C4-2B (cell line): Measurements from ENCODE around the gene SNED1.

ENCODE experiments used
- H3K27ac ChIP-seq: fragments of 450-650 bp; 2 replicates; pipeline ENCODE4 v1.5.1; 2017
- ZFX ChIP-seq: fragments of 450-650 bp; IDR thresholded peaks from 2 replicates; pipeline ENCODE4 v1.6.1; 2017
- TF ChIP-seq, protein P1 (sequence below): fragments of 450-650 bp; conservative IDR thresholded peaks from 2 replicates; pipeline ENCODE4 v1.5.1; 2017; ENCODE audit warnings: mild to moderate bottlenecking

SNED1 gene

DNA sequence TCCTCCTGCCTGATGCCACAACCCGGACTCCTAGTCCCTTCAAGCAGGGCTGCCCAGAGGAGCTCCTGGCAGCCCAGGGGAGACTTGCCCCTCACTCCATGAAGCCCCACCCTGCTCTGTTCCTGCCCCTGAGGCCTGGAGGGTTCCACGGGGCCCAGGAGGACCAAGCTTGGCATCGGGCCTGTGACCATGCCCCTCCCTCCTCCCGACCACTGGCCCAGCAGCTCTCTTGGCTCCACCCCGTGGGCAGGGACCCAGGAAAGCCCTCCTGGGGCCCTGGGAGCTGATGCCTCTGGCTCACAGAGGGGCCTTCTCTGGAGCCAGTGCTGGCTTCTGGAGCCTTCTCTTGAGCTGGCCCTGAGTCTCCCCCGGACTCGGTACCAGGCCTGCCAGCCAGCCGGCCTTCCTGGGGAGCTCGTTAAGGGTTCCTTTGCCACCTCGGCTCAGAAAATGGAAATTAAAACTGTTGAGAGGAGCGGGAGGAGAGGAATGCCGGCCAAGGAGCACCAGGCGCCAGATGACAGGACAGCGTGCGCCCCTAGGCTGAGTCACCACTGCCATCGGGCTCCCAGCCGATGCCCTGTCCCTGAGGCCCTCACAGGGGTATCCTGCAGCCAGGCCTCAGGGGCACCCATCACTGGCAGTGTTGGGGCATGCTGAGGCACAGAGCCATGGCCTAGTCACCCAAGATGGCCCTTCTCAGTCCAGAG is 40.6 kb upstream of the SNED1 start:
- no peak overlapping the region for H3K27ac ChIP-seq
- TF ChIP-seq ZFX: no peak
- TF ChIP-seq, protein P1, sequence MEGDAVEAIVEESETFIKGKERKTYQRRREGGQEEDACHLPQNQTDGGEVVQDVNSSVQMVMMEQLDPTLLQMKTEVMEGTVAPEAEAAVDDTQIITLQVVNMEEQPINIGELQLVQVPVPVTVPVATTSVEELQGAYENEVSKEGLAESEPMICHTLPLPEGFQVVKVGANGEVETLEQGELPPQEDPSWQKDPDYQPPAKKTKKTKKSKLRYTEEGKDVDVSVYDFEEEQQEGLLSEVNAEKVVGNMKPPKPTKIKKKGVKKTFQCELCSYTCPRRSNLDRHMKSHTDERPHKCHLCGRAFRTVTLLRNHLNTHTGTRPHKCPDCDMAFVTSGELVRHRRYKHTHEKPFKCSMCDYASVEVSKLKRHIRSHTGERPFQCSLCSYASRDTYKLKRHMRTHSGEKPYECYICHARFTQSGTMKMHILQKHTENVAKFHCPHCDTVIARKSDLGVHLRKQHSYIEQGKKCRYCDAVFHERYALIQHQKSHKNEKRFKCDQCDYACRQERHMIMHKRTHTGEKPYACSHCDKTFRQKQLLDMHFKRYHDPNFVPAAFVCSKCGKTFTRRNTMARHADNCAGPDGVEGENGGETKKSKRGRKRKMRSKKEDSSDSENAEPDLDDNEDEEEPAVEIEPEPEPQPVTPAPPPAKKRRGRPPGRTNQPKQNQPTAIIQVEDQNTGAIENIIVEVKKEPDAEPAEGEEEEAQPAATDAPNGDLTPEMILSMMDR: no peak

DNA sequence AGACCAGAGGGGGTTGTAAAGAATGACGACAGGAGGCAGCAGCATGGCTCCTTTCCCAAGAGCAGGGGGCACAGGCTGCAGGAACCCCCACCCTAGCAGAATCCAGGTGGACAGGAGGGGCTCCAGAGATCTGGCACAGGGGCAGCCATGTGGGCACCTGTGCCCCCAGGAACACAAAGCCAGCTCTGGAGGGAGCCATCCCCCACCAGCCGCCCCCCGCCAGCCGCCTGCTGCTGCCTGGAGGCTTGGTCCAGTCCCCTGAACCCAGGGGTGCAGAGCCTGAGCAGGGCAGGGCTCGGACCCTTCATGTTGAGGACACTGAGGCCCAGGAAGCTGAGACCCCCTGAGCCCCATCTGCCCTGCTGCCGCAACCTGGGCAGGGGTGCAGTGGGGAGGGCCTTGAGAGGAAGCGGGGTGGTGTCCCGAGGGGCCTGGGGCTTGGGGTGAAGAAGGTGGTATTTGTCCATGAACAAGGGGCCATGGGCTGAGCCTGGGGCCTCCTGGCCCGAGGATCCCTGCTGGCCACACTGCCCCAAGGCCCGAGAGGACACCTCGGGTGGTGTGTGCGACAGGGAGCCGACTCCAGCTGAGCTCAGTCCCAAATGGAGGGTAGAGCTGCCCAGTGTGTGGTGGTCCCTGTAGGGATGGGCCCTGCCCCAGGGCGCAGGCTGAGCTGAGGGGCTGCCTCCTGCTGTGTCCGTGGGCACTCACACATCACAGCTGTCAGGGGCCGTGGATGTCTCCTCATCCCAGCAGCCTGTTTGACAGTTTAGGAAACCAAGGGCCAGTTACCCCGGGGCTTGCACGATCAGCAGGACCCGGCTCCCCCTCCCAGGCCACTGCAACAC is 39.8 kb upstream of the SNED1 start:
- TF ChIP-seq, protein P1: no peak
- no peak for TF ChIP-seq ZFX
- no peak overlapping the region for H3K27ac ChIP-seq

DNA sequence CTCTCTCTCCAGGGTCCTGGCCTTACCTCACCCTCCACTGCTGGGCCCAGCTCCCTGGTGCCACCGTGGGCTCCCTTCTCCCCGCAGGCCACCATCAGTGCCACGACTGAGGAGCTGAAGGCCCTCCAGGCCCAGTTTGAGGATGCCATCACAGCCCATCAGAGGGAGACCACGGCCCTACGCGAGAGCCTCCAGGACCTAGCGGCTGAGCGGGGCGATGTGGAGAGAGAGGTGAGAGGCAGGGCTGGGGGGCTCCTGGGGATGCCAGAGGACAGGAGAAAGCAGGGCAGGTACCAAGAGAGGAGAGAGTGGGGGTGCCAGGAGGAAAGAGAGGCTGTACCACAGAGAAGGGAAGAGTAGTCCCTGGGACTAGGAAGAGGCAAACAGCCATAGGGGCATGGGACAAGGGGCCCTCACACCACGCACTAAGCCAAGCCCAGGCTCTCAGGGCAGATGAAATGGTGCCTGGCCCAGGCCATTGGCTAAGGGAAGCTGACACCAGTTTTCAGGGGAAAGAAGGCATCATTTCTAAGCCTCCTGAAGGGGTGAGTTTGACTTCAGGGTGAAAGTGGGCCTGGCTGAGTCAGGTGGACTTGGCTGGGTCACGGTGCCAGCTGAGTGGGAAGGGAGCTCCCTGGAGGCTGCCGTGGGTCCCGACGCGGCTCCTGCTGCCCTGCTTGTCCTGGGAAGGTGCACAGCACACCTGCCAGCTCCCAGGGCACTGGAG is 39.0 kb upstream of the SNED1 start:
- TF ChIP-seq, protein P1: no peak
- no peak for TF ChIP-seq ZFX
- H3K27ac ChIP-seq: no peak overlapping the region

DNA sequence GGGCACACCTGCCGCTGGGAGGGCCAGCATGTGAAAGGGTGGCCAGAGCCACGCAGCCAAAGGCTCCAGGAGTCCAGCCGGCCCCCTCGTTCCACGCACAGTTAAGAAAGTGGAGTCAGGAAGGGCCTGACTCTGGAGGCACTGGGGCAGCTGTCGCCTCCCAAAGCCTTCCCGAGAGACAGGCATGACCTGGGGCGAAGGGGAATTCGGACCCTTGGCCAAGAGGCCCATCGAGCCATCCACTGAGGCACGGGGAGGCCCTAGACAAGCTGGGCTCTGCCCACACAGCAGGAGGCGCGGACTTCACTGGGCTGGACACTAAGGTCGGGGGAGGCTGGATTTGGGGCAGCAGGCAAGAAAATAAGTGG is 38.5 kb upstream of the SNED1 start:
- TF ChIP-seq ZFX: no peak
- TF ChIP-seq, protein P1: no peak
- H3K27ac ChIP-seq: no peak overlapping the region

DNA sequence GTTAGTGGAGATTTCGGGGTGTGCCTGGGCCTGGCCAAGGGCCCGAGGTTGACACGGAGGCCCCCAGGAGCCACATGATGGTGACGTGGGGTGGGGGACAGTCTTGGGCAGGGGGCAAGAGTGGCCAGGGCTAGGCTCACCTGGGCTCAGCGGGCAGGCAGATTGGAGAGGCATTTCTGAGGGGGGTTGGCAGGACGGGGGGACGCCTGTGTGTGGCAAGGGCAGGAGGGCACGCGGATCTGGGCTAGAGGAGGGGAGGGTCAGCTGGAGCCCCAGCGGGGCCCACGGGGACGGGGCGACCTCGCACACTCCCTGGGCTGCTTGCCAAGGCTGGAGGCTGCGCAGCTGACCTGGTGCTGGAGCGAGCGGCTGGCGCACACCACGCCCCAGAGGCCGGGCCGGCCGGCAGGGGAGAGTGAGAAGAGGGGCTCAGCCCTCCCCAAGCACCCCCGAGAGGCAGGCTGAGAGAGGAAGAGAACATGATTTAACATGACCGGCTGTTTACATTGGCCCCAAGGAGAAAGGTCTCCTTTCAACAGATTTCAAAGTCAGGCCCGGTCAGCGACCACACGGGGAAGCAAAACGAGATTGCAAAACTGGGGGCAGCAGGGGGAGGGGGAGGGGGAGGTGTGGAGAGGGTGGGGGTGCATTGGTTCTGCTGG is 38.0 kb upstream of the SNED1 start:
- no peak overlapping the region for H3K27ac ChIP-seq
- no peak for TF ChIP-seq ZFX
- TF ChIP-seq, protein P1: no peak

DNA sequence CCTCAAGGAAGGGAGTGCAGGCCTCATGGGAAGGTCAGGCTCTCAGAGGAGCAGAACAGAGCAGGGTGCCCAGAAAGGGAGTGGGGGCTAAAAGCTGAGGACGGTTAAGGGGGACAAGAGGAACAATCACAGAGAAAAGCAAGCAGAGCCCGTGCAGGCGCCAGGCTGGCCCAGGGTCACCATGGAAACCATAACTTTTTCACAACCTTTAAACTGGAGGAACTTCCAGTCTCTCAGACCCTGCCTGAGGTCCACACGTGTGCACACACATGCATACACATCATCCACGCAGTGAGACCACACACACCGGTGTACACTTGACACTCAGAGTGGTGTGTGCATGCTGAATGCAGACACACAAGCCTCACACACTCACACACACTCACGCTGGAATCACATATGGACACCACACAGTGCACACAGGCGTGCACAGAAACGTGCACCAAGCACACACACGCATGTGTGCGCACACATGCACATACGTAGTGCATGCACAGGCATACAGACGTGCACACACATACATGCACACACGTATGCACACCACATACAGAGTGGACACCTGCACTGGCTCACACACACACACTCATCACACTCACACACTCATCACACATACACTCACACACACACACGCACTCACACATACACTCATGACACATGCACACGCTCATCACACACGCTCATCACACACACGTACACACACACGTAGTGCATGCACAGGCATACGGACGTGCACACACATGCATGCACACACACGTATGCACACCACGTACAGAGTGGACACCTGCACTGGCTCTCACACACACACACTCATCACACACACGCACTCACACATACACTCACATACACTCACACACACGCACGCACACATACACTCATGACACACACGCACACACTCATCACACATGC is 37.2 kb upstream of the SNED1 start:
- H3K27ac ChIP-seq: no peak overlapping the region
- TF ChIP-seq, protein P1: no peak
- no peak for TF ChIP-seq ZFX
